Measurements from ENCODE around the gene PHC2. TPM values are rescaled to one million over a fixed set of nuclear protein-coding genes. Genes with fewer than 3 reads are reported as not detected.

Gene PHC2
- total and polyA plus RNA-seq, 2 donors from 2014 or later, result 118 to 149 TPM

- peaks cover 0 to 16% (median 7%) of the 10 kb centered on the region in 3 donors for H3K4me1 ChIP-seq (ENCODE audit: control insufficient read depth in 2 of 3, insufficient read depth in 2 of 3, low read depth in 1 of 3, low read length in 3 of 3)
- DNase-seq, result peak in 1 of 5 donors; percentile 63
- TF ChIP-seq CTCF (IDR thresholded peaks at IDR 0.05; ENCODE audit: borderline replicate concordance, extremely low read depth, insufficient read depth), result no peak
- FAIRE-seq, result no peak
- peak overlapping the region in 1 of 2 donors; percentile 29 for H3K27ac ChIP-seq (ENCODE audit: low read depth in 2 of 2, low read length in 2 of 2)
- H3K27me3 ChIP-seq (ENCODE audit: control insufficient read depth, insufficient read depth, low read length), result no peaks in the 10 kb centered on the region
- peaks cover 2 to 17% (median 13%) of the 10 kb centered on the region in 3 donors for H3K36me3 ChIP-seq (ENCODE audit: control insufficient read depth in 2 of 3, insufficient read depth in 3 of 3, low read length in 3 of 3)
- H3K9me3 ChIP-seq (ENCODE audit: control insufficient read depth in 2 of 3, insufficient read depth in 1 of 3, low read length in 3 of 3), result no peaks in the 10 kb centered on the region
- intact Hi-C loops (cut with DNase I), result no loop called here
- H3K4me3 ChIP-seq (ENCODE audit: low read length in 3 of 3), result no peak overlapping the region
- H3K9ac ChIP-seq (ENCODE audit: low read length in 3 of 3), result no peak overlapping the region
Observed at GRCh38 chr1:33319949-33320618, 110.8 kb downstream of the PHC2 start.

- intact Hi-C loops (cut with DNase I), result no loop called here
- no peak for FAIRE-seq
- Histone ChIP-seq H3K9ac (ENCODE audit: low read length in 3 of 3) (no peak overlapping the region), H3K4me1 (ENCODE audit: control insufficient read depth in 2 of 3, insufficient read depth in 2 of 3, low read depth in 1 of 3, low read length in 3 of 3) (peaks cover 0 to 15% (median 7%) of the 10 kb centered on the region in 3 donors), H3K4me3 (ENCODE audit: low read length in 3 of 3) (no peak overlapping the region), H3K9me3 (ENCODE audit: control insufficient read depth in 2 of 3, insufficient read depth in 1 of 3, low read length in 3 of 3) (no peaks in the 10 kb centered on the region), H3K27ac (ENCODE audit: low read depth in 2 of 2, low read length in 2 of 2) (no peak overlapping the region), H3K36me3 (ENCODE audit: control insufficient read depth in 2 of 3, insufficient read depth in 3 of 3, low read length in 3 of 3) (peaks cover 2 to 10% (median 6%) of the 10 kb centered on the region in 3 donors), H3K27me3 (ENCODE audit: control insufficient read depth, insufficient read depth, low read length) (no peaks in the 10 kb centered on the region)
- TF ChIP-seq CTCF (IDR thresholded peaks at IDR 0.05; ENCODE audit: borderline replicate concordance, extremely low read depth, insufficient read depth), result no peak
- peak in 1 of 5 donors; percentile 43 for DNase-seq
Observed at GRCh38 chr1:33319186-33319948, 111.5 kb downstream of the PHC2 start.

- intact Hi-C loops (cut with DNase I), result no loop called here
- Histone ChIP-seq H3K9ac (ENCODE audit: low read length in 3 of 3) (no peak overlapping the region), H3K36me3 (ENCODE audit: control insufficient read depth in 2 of 3, insufficient read depth in 3 of 3, low read length in 3 of 3) (peaks cover 0 to 2% (median under 1%) of the 10 kb centered on the region in 3 donors)
Observed at GRCh38 chr1:33317946-33318345, 112.9 kb downstream of the PHC2 start.

More at GRCh38 chr1:33317946-33318345, 112.9 kb downstream of the PHC2 start:
- H3K27ac ChIP-seq (ENCODE audit: low read depth in 2 of 2, low read length in 2 of 2), result no peak overlapping the region
- DNase-seq (no peak), FAIRE-seq (no peak)
- no peak for TF ChIP-seq CTCF (IDR thresholded peaks at IDR 0.05; ENCODE audit: borderline replicate concordance, extremely low read depth, insufficient read depth)
- H3K27me3 ChIP-seq (ENCODE audit: control insufficient read depth, insufficient read depth, low read length), result no peaks in the 10 kb centered on the region
- peaks cover 0 to 10% (median 7%) of the 10 kb centered on the region in 3 donors for H3K4me1 ChIP-seq (ENCODE audit: control insufficient read depth in 2 of 3, insufficient read depth in 2 of 3, low read depth in 1 of 3, low read length in 3 of 3)
- H3K4me3 ChIP-seq (ENCODE audit: low read length in 3 of 3), result no peak overlapping the region
- no peaks in the 10 kb centered on the region for H3K9me3 ChIP-seq (ENCODE audit: control insufficient read depth in 2 of 3, insufficient read depth in 1 of 3, low read length in 3 of 3)

All from kidney (tissue), 14 donors.